PC-9 (cell line): Measurements from ENCODE around the gene RALBP1. TPM values are rescaled to one million over a fixed set of nuclear protein-coding genes. Genes with fewer than 3 reads are reported as not detected.
A peak's percentile ranks its signal among the peaks of the same experiment; 100 is the strongest.

Source experiments
- BruUV-seq: library from RNA; stranded (reverse); fragments of 400-500 nt; replicated peaks from 2 replicates; lab custom pipeline; 2021; lab: Mats Ljungman, UMichigan
- CTCF ChIA-PET: fragments of 300-600 bp; sonication (Branson Sonifier 250); formaldehyde crosslinking; loops from one replicate; lab custom pipeline; 2022; ENCODE audit warnings: antibody characterized with exemption; lab: Charles Lee
- POLR2A ChIA-PET: fragments of 300-600 bp; sonication (Branson Sonifier 250); formaldehyde crosslinking; loops from one replicate; lab custom pipeline; 2022; ENCODE audit warnings: antibody characterized with exemption; ENCODE audit not compliant: unreplicated experiment; lab: Charles Lee
- DNase-seq, 2 experiments: peaks; one replicate each; pipeline versions ENCODE4 v3.0.0 to v3.0.0-alpha.2; 2015 to 2022; ENCODE audit warnings: mixed read lengths in 1 of 2
- H2AFZ ChIP-seq: fragments of 200-600 bp; sonication (generic); 2 replicates; pipeline ENCODE4 v1.8.1; 2017; ENCODE audit warnings: antibody characterized with exemption
- H3F3A ChIP-seq: fragments of 200-600 bp; sonication (generic); 2 replicates; pipeline ENCODE4 v1.8.1; 2017; ENCODE audit warnings: antibody characterized with exemption, mild to moderate bottlenecking, low read depth; ENCODE audit not compliant: insufficient read depth
- H3K27ac ChIP-seq: fragments of 200-600 bp; sonication (generic); 2 replicates; pipeline ENCODE4 v1.6.1; 2016; ENCODE audit warnings: mixed run types
- H3K27me3 ChIP-seq: fragments of 200-600 bp; sonication (generic); 2 replicates; pipeline ENCODE4 v1.6.1; 2016; ENCODE audit warnings: low read depth, mixed run types; ENCODE audit not compliant: insufficient read depth
- H3K36me3 ChIP-seq: fragments of 200-600 bp; sonication (generic); 2 replicates; pipeline ENCODE4 v1.6.1; 2016; ENCODE audit warnings: low read depth, mixed run types
- H3K4me1 ChIP-seq: fragments of 200-600 bp; sonication (generic); replicated peaks from 2 replicates; pipeline ENCODE4 v1.6.1; 2016; ENCODE audit warnings: mixed run types; ENCODE audit not compliant: insufficient read depth
- H3K4me2 ChIP-seq: fragments of 200-600 bp; sonication (generic); 2 replicates; pipeline ENCODE4 v1.6.1; 2017; ENCODE audit warnings: mixed run types
- H3K4me3 ChIP-seq: fragments of 200-600 bp; sonication (generic); 2 replicates; pipeline ENCODE4 v1.6.1; 2016; ENCODE audit warnings: mixed run types
- H3K79me2 ChIP-seq: fragments of 200-600 bp; sonication (generic); 2 replicates; pipeline ENCODE4 v1.6.1; 2017; ENCODE audit warnings: low read depth, mixed run types
- H3K9me2 ChIP-seq: fragments of 200-600 bp; sonication (generic); 2 replicates; pipeline ENCODE4 v1.8.1; 2017; ENCODE audit warnings: mild to moderate bottlenecking; ENCODE audit not compliant: insufficient read depth
- H3K9me3 ChIP-seq: fragments of 200-600 bp; sonication (generic); 2 replicates; pipeline ENCODE4 v1.8.1; 2016; ENCODE audit warnings: low read depth; ENCODE audit not compliant: insufficient read depth
- H4K20me1 ChIP-seq: fragments of 200-600 bp; sonication (generic); 2 replicates; pipeline ENCODE4 v1.8.1; 2017; ENCODE audit not compliant: insufficient read depth
- EZH2 ChIP-seq: fragments of 200-600 bp; sonication (generic); IDR thresholded peaks from 2 replicates; pipeline ENCODE4 v1.8.0; 2017; ENCODE audit warnings: antibody characterized with exemption, low read depth
- intact Hi-C: fragments of 100-400 bp; cut with micrococcal nuclease; formaldehyde crosslinking; loops from one replicate; pipeline ENCODE4 v1.10.0; 2022; ENCODE audit not compliant: unreplicated experiment
- total RNA-seq: library from RNA; stranded (reverse); gene quantifications from 2 replicates; pipeline ENCODE4 v1.2.3, GENCODE V29; 2021
- TF ChIP-seq, protein P1 (sequence below): fragments of 200-600 bp; sonication (generic); conservative IDR thresholded peaks from 2 replicates; pipeline ENCODE4 v1.6.1; 2017; ENCODE audit warnings: mixed run types, antibody characterized with exemption, mild to moderate bottlenecking, moderate library complexity

RALBP1 gene
- total RNA-seq, 1 experiment from 2014 or later, result 95.0 TPM

DNA sequence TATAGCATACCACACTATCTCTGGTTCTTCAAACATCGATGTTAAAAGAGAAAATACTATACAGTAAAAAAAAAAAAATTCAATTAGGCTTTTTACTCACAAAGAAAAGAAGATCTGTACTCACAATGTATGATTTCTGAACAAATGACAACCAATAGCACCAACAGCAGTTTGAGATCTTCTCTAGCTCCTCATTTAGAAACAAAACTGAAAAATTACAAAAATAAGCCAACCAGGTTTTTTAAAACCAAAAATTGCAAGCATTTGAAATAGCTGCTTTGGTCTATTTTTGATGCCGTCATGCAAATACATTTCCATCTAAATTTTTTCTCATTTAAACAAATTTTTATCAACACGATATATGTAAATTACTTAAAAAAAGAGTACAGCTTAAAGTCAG lies 34.3 kb upstream of the RALBP1 start:
- Histone ChIP-seq H3K4me2 (no peak overlapping the region), H3K36me3 (no peaks in the 10 kb centered on the region), H3K27ac (no peak overlapping the region), H3K4me3 (no peak overlapping the region), H3K27me3 (no peaks in the 10 kb centered on the region), H3K9me2 (no peaks in the 10 kb centered on the region), H3K79me2 (no peaks in the 10 kb centered on the region), H3F3A (no peaks in the 10 kb centered on the region; the same call in 1 of the 2 replicates), H3K9me3 (no peaks in the 10 kb centered on the region), H2AFZ (0 out of 2 replicates have a peak overlapping the region, but pooled peaks have one; percentile 36), H3K4me1 (no peaks in the 10 kb centered on the region), H4K20me1 (no peaks in the 10 kb centered on the region)
- CTCF ChIA-PET, result no interaction called here
- no peak for DNase-seq
- POLR2A ChIA-PET, result interaction anchor here (0.5 to 0.6 kb wide), 2 partner anchors 25 to 85 kb away, joined by 3 to 16 read pairs; no protein-coding TSS in a partner anchor
- TF ChIP-seq, protein P1, sequence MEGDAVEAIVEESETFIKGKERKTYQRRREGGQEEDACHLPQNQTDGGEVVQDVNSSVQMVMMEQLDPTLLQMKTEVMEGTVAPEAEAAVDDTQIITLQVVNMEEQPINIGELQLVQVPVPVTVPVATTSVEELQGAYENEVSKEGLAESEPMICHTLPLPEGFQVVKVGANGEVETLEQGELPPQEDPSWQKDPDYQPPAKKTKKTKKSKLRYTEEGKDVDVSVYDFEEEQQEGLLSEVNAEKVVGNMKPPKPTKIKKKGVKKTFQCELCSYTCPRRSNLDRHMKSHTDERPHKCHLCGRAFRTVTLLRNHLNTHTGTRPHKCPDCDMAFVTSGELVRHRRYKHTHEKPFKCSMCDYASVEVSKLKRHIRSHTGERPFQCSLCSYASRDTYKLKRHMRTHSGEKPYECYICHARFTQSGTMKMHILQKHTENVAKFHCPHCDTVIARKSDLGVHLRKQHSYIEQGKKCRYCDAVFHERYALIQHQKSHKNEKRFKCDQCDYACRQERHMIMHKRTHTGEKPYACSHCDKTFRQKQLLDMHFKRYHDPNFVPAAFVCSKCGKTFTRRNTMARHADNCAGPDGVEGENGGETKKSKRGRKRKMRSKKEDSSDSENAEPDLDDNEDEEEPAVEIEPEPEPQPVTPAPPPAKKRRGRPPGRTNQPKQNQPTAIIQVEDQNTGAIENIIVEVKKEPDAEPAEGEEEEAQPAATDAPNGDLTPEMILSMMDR, result no peak
- no peak for TF ChIP-seq EZH2
- no TSS peak for BruUV-seq
- intact Hi-C loops, result no loop called here

DNA sequence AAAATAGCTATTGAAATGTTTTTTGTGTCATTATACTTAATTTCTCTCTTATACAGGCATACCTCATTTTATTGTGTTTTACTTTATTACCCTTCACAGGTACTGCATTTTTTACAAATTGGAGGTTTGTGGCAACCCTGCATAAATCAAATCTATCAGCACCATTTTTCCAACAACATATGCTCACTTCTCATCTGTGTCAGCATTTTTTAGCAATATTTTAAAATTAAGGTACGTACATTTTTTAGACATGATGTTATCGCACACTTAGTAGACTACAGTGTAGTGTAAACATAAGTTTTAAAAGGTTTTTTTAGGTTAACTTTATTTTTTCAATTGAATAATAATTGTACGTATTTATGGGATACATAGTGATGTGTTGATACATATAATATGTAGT lies 30.8 kb upstream of the RALBP1 start:
- Histone ChIP-seq H4K20me1 (no peaks in the 10 kb centered on the region), H3F3A (no peaks in the 10 kb centered on the region; the same call in 1 of the 2 replicates), H3K27ac (no peak overlapping the region), H3K9me2 (no peaks in the 10 kb centered on the region), H2AFZ (no peak overlapping the region), H3K4me1 (no peaks in the 10 kb centered on the region), H3K4me2 (no peak overlapping the region), H3K36me3 (no peaks in the 10 kb centered on the region), H3K27me3 (no peaks in the 10 kb centered on the region), H3K9me3 (no peaks in the 10 kb centered on the region), H3K79me2 (no peaks in the 10 kb centered on the region), H3K4me3 (no peak overlapping the region)
- intact Hi-C loops, result no loop called here
- no TSS peak for BruUV-seq
- DNase-seq, result no peak
- TF ChIP-seq, protein P1, result no peak
- TF ChIP-seq EZH2, result no peak
- ChIA-PET CTCF (interaction anchor here (0.6 kb wide), 1 partner anchor 463 kb away, joined by 4 read pairs; no protein-coding TSS in a partner anchor), POLR2A (no interaction called here)

DNA sequence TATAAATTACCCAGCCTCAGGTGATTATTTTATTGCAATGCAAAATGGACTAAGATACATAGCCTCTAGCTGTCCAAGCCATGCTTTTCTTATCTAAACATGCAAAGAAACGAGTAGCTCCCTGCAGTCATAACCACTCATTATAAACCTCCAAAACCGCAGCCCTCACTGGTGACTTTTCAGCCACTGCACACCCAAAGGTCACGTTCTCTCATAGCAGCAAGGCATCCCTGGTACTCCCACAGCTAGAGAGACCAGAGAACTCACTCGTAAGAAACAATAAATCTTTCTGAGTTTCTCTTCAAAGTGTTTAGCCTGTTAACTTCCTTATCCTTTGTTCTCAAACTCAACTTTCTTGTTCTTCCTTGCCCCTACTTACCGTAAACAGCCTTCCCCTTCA lies 28.5 kb upstream of the RALBP1 start:
- Histone ChIP-seq H3F3A (no peaks in the 10 kb centered on the region; the same call in 1 of the 2 replicates), H3K4me2 (no peak overlapping the region), H3K27me3 (no peaks in the 10 kb centered on the region), H2AFZ (no peak overlapping the region), H3K4me3 (no peak overlapping the region), H4K20me1 (no peaks in the 10 kb centered on the region), H3K4me1 (no peaks in the 10 kb centered on the region), H3K36me3 (no peaks in the 10 kb centered on the region), H3K9me2 (no peaks in the 10 kb centered on the region), H3K27ac (no peak overlapping the region), H3K9me3 (no peaks in the 10 kb centered on the region), H3K79me2 (no peaks in the 10 kb centered on the region)
- intact Hi-C loops, result no loop called here
- BruUV-seq, result no TSS peak
- ChIA-PET CTCF (no interaction called here), POLR2A (no interaction called here)
- DNase-seq, result no peak
- TF ChIP-seq, protein P1, result no peak
- TF ChIP-seq EZH2, result no peak
